ENCODE data around the gene MYH9.
"Not testable (repeated sequence)": the region's sequence is repeated elsewhere in the genome, so short reads cannot be mapped to it uniquely, and the experiment has no call there.

The MYH9 gene

GRCh38 chr22:36274531-36274930, 113.2 kb downstream of the MYH9 start:
- no peak for TF ChIP-seq CTCF (IDR thresholded peaks at IDR 0.05)

GRCh38 chr22:36271951-36272350, 115.8 kb downstream of the MYH9 start:
- H3K4me3 ChIP-seq; H3K27ac ChIP-seq; DNase-seq (ENCODE audit: low spot score): not testable (repeated sequence)

More at GRCh38 chr22:36274531-36274930, 113.2 kb downstream of the MYH9 start:
- Histone ChIP-seq H3K27ac (no peak overlapping the region), H3K4me3 (no peak overlapping the region)
- no peak for DNase-seq (ENCODE audit: low spot score)

- H3K4me3 ChIP-seq; H3K27ac ChIP-seq; DNase-seq (ENCODE audit: low spot score): not testable (repeated sequence)
These were observed 116.5 kb downstream of the MYH9 start for GRCh38 chr22:36271231-36271630.

- H3K27ac ChIP-seq, result no peak overlapping the region
- no peak overlapping the region for H3K4me3 ChIP-seq
- DNase-seq (ENCODE audit: low spot score), result no peak
- no peak for TF ChIP-seq CTCF (IDR thresholded peaks at IDR 0.05)
These were observed 119.8 kb downstream of the MYH9 start for GRCh38 chr22:36267896-36268485.

GRCh38 chr22:36267058-36267457, 120.7 kb downstream of the MYH9 start:
- DNase-seq (ENCODE audit: low spot score), result no peak
- Histone ChIP-seq H3K4me3 (no peak overlapping the region), H3K27ac (no peak overlapping the region)
- TF ChIP-seq CTCF (IDR thresholded peaks at IDR 0.05), result no peak

GRCh38 chr22:36263886-36264664, 123.7 kb downstream of the MYH9 start:
- DNase-seq (ENCODE audit: low spot score); H3K4me3 ChIP-seq: not testable (repeated sequence)
- peak overlapping the region in 1 of 2 donors; percentile 43 for H3K27ac ChIP-seq

- not testable (repeated sequence) for H3K4me3 ChIP-seq; DNase-seq (ENCODE audit: low spot score)
- peak overlapping the region in 1 of 2 donors; percentile 45 for H3K27ac ChIP-seq
These were observed 124.5 kb downstream of the MYH9 start for GRCh38 chr22:36263216-36263673.

- not testable (repeated sequence) for H3K27ac ChIP-seq; DNase-seq (ENCODE audit: low spot score); H3K4me3 ChIP-seq
These were observed 125.5 kb downstream of the MYH9 start for GRCh38 chr22:36262307-36262706.

- not testable (repeated sequence) for H3K27ac ChIP-seq; DNase-seq (ENCODE audit: low spot score); H3K4me3 ChIP-seq
These were observed 126.1 kb downstream of the MYH9 start for GRCh38 chr22:36261675-36262074.

GRCh38 chr22:36259615-36260300, 128.0 kb downstream of the MYH9 start:
- DNase-seq (ENCODE audit: low spot score), result no peak

More at GRCh38 chr22:36259615-36260300, 128.0 kb downstream of the MYH9 start:
- Histone ChIP-seq H3K4me3 (no peak overlapping the region), H3K27ac (peak overlapping the region in 1 of 2 donors; percentile 74)
- no peak for TF ChIP-seq CTCF (IDR thresholded peaks at IDR 0.05)

Data from coronary artery (tissue), 2 donors.